ENCODE results near the gene EXOC1. TPM values are rescaled to one million over a fixed set of nuclear protein-coding genes. Genes with fewer than 3 reads are reported as not detected.

Gene EXOC1
- total RNA-seq, 1 experiment from 2014 or later = 21.2 TPM

GRCh38 chr4:55849724-55850123, 3.7 kb upstream of the EXOC1 start:
- no peak overlapping the region for H3K23ac ChIP-seq (ENCODE audit: insufficient read length, low read depth, low read length)
- Mint-ChIP-seq H3K36me3 (ENCODE audit: insufficient read depth in 1 of 3, low read depth in 3 of 3) (no peaks in the 10 kb centered on the region; a peak in 1 of 7 replicates), H3K9me3 (no peaks in the 10 kb centered on the region; a peak in 1 of 5 replicates), H3K4me1 (peaks cover 5 to 9% of the 10 kb centered on the region in 2 experiments), H3K4me3 (no peak overlapping the region), H3K27me3 (ENCODE audit: low read depth) (peaks cover 29% of the 10 kb centered on the region), H3K27ac (no peak overlapping the region)
- no peak overlapping the region for H3K9ac ChIP-seq (ENCODE audit: extremely low read depth, insufficient read length, low read length)
- no peaks in the 10 kb centered on the region for H3K27me3 ChIP-seq (ENCODE audit: insufficient read depth, low read length)
- no peak overlapping the region for H3K4me2 ChIP-seq (ENCODE audit: insufficient read depth, insufficient read length, low read length)
- no peak overlapping the region for H3K18ac ChIP-seq (ENCODE audit: insufficient read length, low read depth, low read length)
- H3K4ac ChIP-seq (ENCODE audit: low read depth, low read length) = no peak overlapping the region
- DNase-seq = peak; percentile 42
- no peaks in the 10 kb centered on the region for H3K79me1 ChIP-seq (ENCODE audit: insufficient read depth, low read depth, low read length, poor library complexity, severe bottlenecking)
- no peak overlapping the region for H2AFZ ChIP-seq (ENCODE audit: low read length)
- TF ChIP-seq CTCF (conservative IDR thresholded peaks at IDR 0.05) = peak; percentile 41; the same call in 2 of the 3 replicates
- no peak overlapping the region for H4K8ac ChIP-seq (replicated peaks; ENCODE audit: insufficient read length, low read depth, low read length)
- no peak overlapping the region for H2BK12ac ChIP-seq (ENCODE audit: insufficient read length, low read depth, low read length)
- no peak overlapping the region for H4K5ac ChIP-seq (ENCODE audit: insufficient read length, low read depth, low read length)
- no peak overlapping the region for H2BK120ac ChIP-seq (ENCODE audit: low read depth, low read length, poor library complexity, severe bottlenecking)
- WGBS (ENCODE audit: extremely low coverage, insufficient read length, low lambda C conversion rate) = no CpG with 5 or more reads among the region's 9 CpGs
- no peaks in the 10 kb centered on the region for H3K4me1 ChIP-seq (ENCODE audit: insufficient read depth, low read length)
- no peaks in the 10 kb centered on the region for H3K79me2 ChIP-seq (ENCODE audit: insufficient read depth, low read length)
- H3K14ac ChIP-seq (ENCODE audit: insufficient read depth, low read length) = no peak overlapping the region
- no peak overlapping the region for H2BK20ac ChIP-seq (ENCODE audit: low read depth, low read length, poor library complexity, severe bottlenecking)
- no peak overlapping the region for H4K91ac ChIP-seq (ENCODE audit: insufficient read length, low read depth, low read length)
- H3K27ac ChIP-seq (ENCODE audit: insufficient read length, low read depth, low read length) = no peak overlapping the region
- H4K20me1 ChIP-seq (ENCODE audit: control insufficient read depth, insufficient read depth, insufficient read length) = no peaks in the 10 kb centered on the region
- no peaks in the 10 kb centered on the region for H3K9me3 ChIP-seq (ENCODE audit: control insufficient read depth, low read depth, low read length)
- no peaks in the 10 kb centered on the region for H3K23me2 ChIP-seq (ENCODE audit: insufficient read length, low read depth, low read length, poor library complexity, severe bottlenecking)
- H2BK5ac ChIP-seq (ENCODE audit: insufficient read length, low read length) = no peak overlapping the region
- no peak overlapping the region for H2AK5ac ChIP-seq (ENCODE audit: insufficient read length, low read length)
- H3T11ph ChIP-seq (ENCODE audit: low read length) = no peak overlapping the region
- H2BK15ac ChIP-seq (ENCODE audit: low read depth, low read length) = no peak overlapping the region
- H3K56ac ChIP-seq (ENCODE audit: insufficient read length, low read depth, low read length) = no peak overlapping the region
